Activated effector memory CD4-positive, alpha-beta T cell treated with Interleukin-2 at 50 U/mL for 16 hours (primary cell): Measurements from ENCODE around the gene ABL1.
"Not testable (repeated sequence)": the region's sequence is repeated elsewhere in the genome, so short reads cannot be mapped to it uniquely, and the experiment has no call there.

ENCODE experiments used
- DNase-seq: peaks from one replicate; pipeline ENCODE4 v3.0.0-alpha.2; 2020

The ABL1 gene

DNA sequence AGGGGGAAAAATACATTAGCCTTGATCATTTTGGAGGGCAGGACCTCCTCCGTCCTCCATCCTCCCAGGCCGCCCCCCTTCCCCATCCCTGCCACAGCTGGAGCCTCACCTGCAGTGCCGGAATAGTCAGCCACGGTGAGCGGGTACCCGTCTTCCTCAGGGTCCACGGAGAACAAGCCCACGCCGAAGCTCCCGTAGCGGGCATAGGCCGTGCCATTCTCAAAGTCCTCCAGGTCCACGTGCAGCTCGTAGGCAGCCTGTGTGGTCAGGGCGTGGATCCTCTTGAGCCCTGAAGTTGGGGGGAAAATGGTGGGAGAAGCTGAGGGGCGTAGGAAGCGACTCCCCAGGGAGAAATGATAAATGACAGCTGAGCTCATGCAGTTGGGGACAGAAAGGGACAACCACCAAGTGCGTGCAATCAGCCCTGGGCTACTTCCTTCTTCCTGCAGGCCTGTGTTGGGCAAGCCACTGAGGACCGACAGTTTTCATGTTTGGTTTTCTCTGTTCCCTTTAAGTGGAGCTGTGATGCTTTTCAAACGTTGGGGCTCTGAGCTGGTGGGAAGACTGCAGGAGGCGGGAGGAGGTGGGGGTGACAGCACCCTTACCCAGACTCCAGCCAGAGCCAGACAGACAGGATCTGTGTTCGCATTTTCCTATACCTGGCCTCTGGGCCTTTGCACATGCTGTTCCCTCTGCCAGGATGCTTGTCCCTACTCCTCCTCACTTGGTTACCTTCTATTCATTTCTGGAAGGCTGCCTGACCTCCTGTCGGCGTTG is 70.3 kb downstream of the ABL1 start:
- no peak for DNase-seq

GRCh38 chr9:130905902-130906734 is 71.1 kb downstream of the ABL1 start:
- no peak for DNase-seq

GRCh38 chr9:130906735-130907416 is 71.8 kb downstream of the ABL1 start:
- DNase-seq = no peak

DNA sequence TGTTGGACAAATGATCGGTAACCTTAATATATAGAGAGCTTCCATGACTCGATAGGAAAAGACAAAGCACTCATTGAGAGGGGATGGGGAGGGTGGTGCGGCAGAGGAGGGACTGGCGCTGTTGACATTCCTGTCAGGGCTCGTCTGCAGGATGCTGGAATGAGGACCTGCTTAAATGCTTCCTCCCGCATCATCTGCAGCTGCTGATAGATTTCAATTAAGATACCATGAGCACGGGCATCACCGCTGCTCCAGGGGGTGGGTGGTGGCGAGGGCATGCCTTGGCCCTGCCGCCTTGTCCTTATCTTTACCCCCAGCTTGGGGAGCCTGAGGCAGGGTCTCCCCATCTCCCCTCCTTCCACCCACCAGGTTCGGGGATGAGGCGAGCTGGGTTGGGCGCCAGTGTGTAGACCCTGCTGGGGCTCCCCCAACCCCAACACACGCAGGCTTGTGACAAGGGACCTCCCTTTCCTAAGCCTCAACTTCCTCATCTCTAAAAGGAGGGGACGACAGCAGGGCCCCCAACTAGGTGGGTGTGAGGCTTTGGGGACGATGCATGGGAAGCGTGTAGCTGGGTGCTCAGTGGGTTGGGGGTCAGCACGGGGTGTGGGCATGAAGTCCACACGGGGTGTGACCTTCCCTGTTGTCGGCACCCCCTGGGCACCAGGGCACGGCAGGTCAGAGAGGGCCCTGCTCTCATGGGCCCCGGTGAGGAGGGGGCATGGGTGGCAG is 73.3 kb downstream of the ABL1 start:
- DNase-seq = no peak

DNA sequence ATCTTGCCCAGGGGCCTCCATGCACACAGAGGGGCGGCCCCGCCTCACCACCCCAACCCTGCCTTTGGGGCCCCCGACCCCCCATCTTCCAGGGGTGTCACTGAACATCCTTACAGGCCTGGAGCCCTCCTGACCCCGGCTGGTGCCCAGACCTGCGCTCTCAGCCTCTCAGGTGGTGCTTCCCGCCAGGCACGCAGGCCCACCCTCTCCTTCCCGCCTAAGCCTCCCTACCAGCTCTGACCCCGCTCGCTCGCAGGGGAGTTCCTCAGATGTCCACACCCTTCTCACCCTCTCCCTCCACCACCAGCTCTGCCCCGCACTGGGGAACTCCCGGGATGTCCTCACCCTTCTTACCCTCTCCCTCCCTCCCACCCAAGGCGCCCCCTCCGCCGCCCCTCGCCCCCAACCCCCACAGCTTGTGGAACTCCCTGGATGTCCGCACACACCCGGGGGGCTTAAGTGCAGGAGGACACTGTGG is 73.9 kb downstream of the ABL1 start:
- no peak for DNase-seq

GRCh38 chr9:130910041-130910440 is 75.0 kb downstream of the ABL1 start:
- not testable (repeated sequence) for DNase-seq

GRCh38 chr9:130910670-130911069 is 75.6 kb downstream of the ABL1 start:
- not testable (repeated sequence) for DNase-seq

DNA sequence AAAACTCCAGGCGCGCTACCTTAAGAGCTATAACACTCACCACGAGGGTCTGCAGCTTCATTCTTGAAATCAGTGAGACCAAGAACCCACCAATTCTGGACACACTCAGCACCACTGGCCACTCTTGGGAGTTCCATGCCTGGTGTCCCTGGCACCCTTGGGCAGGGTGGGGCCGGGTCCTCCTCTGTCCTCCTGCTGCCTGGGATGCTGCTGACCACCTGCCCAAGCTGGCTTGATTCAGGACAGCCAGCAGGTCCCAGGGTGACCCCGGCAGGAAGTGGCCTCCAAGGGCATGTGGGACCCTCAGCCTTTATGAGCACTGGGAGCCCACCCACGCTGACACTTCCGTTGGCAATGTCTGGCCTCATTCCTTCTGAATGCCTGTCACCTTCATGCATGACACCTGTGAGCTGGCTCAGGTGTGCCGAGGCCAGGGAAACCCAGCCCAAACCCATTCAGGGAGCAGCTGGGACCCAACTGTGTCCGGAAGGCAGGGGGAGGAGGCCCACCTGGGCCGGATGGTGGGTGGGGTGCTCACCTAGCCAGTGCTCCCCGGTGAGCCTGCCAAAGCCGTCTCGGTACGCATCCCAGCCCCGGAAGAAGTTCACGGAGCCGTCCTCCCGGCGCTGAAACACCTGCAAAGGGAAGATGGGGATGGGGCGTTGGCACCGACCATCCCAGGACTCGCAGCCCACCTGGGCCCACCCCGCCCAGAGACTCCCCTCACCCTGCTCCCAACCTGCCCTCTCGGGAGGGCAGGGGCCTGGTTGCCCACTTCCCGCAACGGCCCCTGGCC is 76.4 kb downstream of the ABL1 start:
- DNase-seq = no peak

- DNase-seq = no peak
Measured at GRCh38 chr9:130912932-130913598, 78.0 kb downstream of the ABL1 start.

DNA sequence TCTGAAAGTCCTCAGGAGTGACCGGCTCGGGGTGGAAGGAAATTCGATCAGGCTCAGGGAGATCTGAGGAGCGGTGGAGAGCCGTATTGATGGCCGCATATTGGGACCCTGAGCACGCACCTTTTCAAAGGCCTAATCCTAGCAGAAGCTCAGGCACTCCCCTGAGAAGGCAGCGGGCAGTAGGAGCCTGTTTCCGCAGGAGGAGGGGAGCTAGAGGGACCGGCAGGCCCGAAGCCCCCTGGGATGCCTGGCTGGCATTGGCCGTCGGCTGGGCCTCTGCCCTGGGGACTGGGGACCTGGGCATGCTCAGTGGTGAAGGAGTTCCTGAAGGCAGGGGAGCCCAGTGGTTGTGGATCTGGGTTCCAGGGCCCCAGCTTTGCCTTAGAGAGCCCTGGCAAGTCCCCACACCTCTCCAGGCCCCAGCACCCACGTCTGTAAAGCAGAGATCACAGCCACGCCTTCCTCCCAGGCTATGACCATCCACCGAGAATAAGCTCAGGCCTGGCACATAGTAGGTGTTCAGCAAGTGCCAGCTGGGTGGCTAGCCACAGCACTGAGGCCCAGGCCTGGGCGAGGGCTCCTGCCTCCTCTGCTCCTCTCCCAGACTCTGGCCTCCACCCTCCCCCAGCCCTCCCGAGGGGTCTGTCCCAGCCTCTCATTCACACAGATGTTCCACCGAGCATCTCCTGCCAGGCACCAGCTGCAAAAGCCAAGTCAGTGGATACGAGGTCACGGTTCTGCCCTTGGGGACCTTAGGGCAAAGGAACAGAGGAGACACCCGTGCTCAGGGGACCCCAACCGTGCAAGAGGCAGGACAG is 78.8 kb downstream of the ABL1 start:
- no peak for DNase-seq

GRCh38 chr9:130914417-130915095 is 79.5 kb downstream of the ABL1 start:
- DNase-seq = no peak

GRCh38 chr9:130915096-130915447 is 80.0 kb downstream of the ABL1 start:
- no peak for DNase-seq

DNA sequence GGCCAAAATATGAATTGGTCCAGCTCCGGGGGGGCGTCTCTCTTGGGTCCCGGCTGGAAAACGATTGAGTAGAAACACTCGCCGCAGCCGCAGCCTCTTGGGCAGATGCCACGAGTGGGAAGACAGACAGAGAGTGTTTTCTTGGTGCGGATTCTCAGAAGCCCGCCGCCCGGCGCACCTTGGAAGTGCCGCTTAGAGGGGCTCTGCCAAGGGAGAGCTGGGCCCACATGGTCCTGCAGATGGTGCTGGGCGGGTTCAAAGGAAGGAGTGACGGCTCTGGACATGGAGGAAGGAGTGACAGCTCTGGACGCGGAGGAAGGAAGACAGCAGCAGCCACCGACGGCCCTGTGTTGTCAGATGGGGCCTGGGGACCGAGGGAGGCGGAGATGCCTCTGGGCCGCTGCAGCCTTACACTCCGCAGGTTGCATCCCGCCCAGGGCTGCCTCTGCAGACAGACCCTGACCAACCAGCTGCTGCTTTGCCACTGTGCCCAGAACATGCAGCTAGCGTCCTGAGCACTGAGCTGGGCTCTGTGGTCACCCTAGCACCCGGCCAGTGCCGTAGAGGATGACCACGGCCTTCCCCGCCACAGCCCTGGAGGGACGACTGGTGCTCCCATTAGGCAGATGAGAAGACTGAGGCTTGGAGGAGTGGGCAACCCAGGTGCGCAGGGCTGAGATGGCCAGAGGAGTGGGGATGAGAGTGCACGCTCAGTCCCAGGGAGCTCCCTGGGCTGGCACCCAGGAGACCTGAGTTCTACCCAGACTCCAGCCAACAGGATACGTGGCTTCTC is 82.3 kb downstream of the ABL1 start:
- no peak for DNase-seq

GRCh38 chr9:130918101-130918825 is 83.2 kb downstream of the ABL1 start:
- DNase-seq = no peak

- DNase-seq = no peak
Measured at GRCh38 chr9:130918826-130919558, 83.9 kb downstream of the ABL1 start.

- DNase-seq = no peak
Measured at GRCh38 chr9:130919559-130920145, 84.6 kb downstream of the ABL1 start.

- no peak for DNase-seq
Measured at GRCh38 chr9:130920233-130920632, 85.2 kb downstream of the ABL1 start.
